Dendritic cell treated with granulocyte-macrophage colony-stimulating factor and Interleukin-4, amounts not matched to agents 40 ng/mL and 50 ng/mL, for 4 days (primary cell): ENCODE results near the gene INPP4A.
"Not testable (repeated sequence)": the region's sequence is repeated elsewhere in the genome, so short reads cannot be mapped to it uniquely, and the experiment has no call there.

Experiments used
- H3K27ac Mint-ChIP-seq: one replicate; pipeline ENCODE4 v1.8.0; 2022; ENCODE audit warnings: mild to moderate bottlenecking, mixed read lengths
- H3K27me3 Mint-ChIP-seq: one replicate; pipeline ENCODE4 v1.8.0; 2022; ENCODE audit warnings: mild to moderate bottlenecking, mixed read lengths
- H3K36me3 Mint-ChIP-seq: one replicate; pipeline ENCODE4 v1.8.0; 2022; ENCODE audit warnings: low read depth, mixed read lengths
- H3K4me1 Mint-ChIP-seq: one replicate; pipeline ENCODE4 v1.8.0; 2022; ENCODE audit warnings: low read depth, mixed read lengths
- H3K4me3 Mint-ChIP-seq: one replicate; pipeline ENCODE4 v1.8.0; 2022; ENCODE audit warnings: mild to moderate bottlenecking, moderate library complexity, mixed read lengths
- H3K9me3 Mint-ChIP-seq: one replicate; pipeline ENCODE4 v1.8.0; 2022; ENCODE audit warnings: mixed read lengths
- intact Hi-C: fragments of 100-400 bp; cut with micrococcal nuclease; formaldehyde crosslinking; loops from one replicate; pipeline ENCODE4 v1.15.0; 2022

INPP4A gene

DNA sequence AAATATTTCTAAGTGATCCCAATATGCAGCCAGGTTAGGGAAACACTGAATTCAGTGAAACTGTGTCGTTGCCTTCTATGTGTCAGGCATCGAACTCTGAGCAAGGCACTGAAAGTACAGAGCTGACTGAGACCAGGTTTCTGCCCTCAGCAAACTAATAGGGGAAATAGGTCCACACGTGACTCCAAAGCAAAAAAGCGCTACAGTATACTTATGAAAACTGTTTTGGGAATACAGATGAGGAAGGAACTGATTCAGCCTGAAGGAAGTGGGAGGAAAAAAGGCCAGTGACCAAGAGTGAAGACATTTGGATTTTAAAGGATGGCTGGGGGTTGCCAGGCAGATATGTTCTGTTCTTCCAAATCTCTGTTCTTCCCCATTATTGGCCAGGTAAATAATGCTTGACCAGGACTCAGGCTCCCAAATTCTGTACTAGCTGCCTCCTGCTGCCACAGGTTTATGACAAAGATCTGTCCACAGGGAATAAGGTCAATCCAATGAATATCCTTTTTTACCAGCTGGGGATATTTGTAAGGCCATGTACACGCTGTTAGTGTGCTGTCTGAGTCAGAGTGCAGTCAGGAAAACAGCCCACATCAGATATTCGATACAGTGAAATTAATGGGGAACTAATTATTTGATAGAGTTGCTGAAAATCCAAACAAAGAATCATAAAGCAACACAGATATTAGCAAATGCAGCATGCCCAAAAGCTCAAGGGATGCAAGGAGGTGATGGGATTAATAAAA is 24.5 kb upstream of the INPP4A start:
- Mint-ChIP-seq H3K4me3 (no peak overlapping the region), H3K9me3 (peaks cover 20% of the 10 kb centered on the region)
- intact Hi-C loops: loop anchor here (5.0 to 10.0 kb wide), 3 partner anchors 37 to 645 kb away; no protein-coding TSS in a partner anchor

DNA sequence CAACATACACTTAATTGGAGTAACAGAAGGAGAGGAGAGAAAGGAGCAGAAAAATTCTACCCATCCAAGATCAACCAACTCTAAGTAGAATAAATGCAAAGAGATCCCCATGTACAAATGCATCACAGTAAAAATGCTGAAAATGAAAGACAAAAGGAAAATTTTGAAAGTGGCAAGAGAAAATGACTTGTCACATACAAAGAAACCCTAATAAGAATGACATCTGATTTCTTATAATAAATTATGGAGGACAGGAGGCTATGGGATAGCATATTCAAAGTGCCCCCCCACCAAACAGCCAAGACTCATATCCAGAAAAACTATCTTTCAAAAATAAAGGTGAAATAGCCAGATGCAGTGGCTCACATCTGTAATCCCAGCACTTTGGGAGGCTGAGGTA is 22.2 kb upstream of the INPP4A start:
- Mint-ChIP-seq H3K27ac (no peak overlapping the region), H3K4me1 (peaks cover 16% of the 10 kb centered on the region)

More for the DNA sequence above, 24.5 kb upstream of the INPP4A start:
- Mint-ChIP-seq H3K36me3 (peaks cover 10% of the 10 kb centered on the region), H3K27ac (peak overlapping the region; percentile 21), H3K4me1 (peaks cover 16% of the 10 kb centered on the region), H3K27me3 (no peaks in the 10 kb centered on the region)

DNA sequence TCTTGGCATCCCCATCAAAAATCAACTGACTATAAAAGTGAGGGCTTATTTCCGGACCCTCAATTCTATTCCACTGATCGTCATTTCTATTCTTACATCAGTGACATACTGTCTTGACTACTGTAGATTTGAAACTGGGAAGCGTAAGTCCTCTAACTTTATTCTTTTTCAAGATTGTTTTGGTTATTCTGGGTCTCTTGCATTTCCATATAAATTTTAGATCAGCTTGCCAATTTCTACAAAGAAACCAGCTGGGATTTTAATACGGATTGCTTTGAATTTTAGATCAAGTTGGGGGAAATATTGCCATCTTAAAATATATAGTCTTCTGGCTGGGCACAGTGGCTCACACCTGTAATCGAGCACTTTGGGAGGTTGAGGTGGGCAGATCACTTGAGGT is 17.9 kb upstream of the INPP4A start:
- Mint-ChIP-seq H3K4me3 (no peak overlapping the region), H3K27me3 (peaks cover 4% of the 10 kb centered on the region), H3K4me1 (no peaks in the 10 kb centered on the region), H3K27ac (no peak overlapping the region), H3K9me3 (peaks cover 9% of the 10 kb centered on the region), H3K36me3 (peaks cover 7% of the 10 kb centered on the region)
- intact Hi-C loops: no loop called here

More for the DNA sequence above, 22.2 kb upstream of the INPP4A start:
- H3K9me3 Mint-ChIP-seq: peaks cover 20% of the 10 kb centered on the region
- H3K36me3 Mint-ChIP-seq: peaks cover 10% of the 10 kb centered on the region
- H3K4me3 Mint-ChIP-seq: no peak overlapping the region
- intact Hi-C loops: no loop called here
- no peaks in the 10 kb centered on the region for H3K27me3 Mint-ChIP-seq

DNA sequence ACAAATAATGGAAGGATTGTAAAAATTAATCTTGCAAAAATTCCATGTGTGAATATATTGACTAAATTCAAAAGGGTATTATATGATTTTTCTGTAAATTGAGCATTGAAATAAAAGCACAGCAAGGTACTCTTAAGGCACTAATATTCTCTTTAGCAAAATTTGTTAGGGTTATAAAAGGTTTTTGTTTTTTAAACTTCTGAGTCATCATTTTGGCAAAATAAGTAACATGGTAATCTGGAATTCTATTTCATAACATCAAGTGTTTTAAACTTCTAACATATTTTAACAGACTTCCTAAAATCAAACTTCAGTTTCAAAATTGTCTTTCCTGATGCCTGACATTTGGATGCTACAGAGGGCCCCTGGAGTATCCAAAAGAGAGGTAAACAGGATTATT is 12.5 kb upstream of the INPP4A start:
- Mint-ChIP-seq H3K27ac (no peak overlapping the region), H3K27me3 (peaks cover 4% of the 10 kb centered on the region), H3K36me3 (no peaks in the 10 kb centered on the region), H3K9me3 (peaks cover 15% of the 10 kb centered on the region), H3K4me3 (no peak overlapping the region), H3K4me1 (peaks cover 5% of the 10 kb centered on the region)
- intact Hi-C loops: no loop called here

DNA sequence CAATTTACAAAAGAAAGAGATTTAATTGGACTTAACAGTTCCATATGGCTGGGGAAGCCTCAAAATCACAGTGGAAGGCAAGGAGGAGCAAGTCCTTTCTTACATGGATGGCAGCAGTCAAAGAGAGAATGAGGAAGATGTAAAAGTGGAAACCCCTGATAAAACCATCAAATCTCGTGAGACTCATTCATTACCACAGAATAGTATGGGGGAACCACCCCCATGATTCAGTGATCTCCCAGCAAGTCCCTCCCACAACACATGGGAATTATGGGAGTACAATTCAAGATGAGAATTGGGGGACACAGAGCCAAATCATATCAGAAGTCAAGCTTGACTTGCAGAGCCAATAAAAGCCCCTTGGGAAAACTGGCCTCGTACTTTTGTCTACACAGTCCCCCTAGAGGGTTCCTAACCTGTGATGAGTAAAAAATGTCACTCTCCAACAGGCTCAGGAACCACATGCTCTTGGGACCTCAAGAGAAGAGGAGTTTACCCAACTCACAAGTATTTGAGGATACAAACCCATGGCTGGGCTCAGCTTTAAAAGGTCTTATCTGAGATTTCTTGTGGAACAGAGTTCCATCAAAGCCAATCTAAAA is 11.2 kb upstream of the INPP4A start:
- intact Hi-C loops: no loop called here
- no peak overlapping the region for H3K27ac Mint-ChIP-seq

DNA sequence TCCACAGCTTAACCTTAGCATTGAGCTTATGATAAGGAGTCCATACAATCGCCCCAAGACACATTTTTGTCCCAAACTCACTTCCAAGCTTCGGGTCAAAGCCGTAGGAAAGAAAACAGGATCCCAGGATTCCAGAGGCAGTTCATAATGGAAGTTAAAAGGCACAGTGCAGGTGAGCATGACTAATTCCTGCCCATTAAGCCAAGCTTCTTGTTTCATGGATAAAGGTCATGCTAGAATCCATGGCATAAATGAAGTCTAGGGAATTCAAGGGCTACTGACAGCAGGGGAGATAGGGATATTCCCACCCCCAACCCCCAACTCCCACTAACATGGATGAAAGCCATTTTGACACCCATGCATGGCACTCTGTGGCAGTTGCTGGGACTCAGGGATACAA is 10.2 kb upstream of the INPP4A start:
- Mint-ChIP-seq H3K9me3 (peaks cover 29% of the 10 kb centered on the region), H3K27ac (no peak overlapping the region), H3K4me3 (no peak overlapping the region), H3K4me1 (peaks cover 12% of the 10 kb centered on the region), H3K36me3 (peaks cover 5% of the 10 kb centered on the region), H3K27me3 (no peaks in the 10 kb centered on the region)
- intact Hi-C loops: no loop called here

More for the DNA sequence above, 11.2 kb upstream of the INPP4A start:
- H3K4me1 Mint-ChIP-seq: peaks cover 7% of the 10 kb centered on the region
- peaks cover 19% of the 10 kb centered on the region for H3K9me3 Mint-ChIP-seq
- no peak overlapping the region for H3K4me3 Mint-ChIP-seq
- H3K27me3 Mint-ChIP-seq: peaks cover 4% of the 10 kb centered on the region
- H3K36me3 Mint-ChIP-seq: no peaks in the 10 kb centered on the region

DNA sequence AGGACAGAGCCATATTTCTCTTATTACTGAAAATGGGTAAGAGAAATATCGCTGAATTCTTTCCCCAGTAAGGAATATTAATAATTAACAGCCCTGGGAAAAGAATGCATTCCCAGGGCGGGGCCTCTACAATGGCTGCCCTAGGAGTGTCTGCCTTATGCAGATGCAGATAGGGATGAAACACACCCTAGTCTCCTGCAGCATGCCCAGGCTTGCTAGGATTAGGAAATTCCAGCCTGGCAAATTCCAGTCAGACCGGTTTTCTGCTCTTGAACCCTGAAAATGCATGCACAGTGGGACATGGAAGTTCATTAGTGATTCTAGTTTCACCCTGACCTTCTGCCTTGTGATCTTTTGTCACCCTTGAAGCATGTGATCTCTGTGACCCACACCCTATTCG is 9.0 kb upstream of the INPP4A start:
- H3K27me3 Mint-ChIP-seq, H3K4me3 Mint-ChIP-seq, H3K27ac Mint-ChIP-seq, H3K36me3 Mint-ChIP-seq, intact Hi-C loops: not testable (repeated sequence)
- Mint-ChIP-seq H3K4me1 (peaks cover 12% of the 10 kb centered on the region), H3K9me3 (peaks cover 36% of the 10 kb centered on the region)

DNA sequence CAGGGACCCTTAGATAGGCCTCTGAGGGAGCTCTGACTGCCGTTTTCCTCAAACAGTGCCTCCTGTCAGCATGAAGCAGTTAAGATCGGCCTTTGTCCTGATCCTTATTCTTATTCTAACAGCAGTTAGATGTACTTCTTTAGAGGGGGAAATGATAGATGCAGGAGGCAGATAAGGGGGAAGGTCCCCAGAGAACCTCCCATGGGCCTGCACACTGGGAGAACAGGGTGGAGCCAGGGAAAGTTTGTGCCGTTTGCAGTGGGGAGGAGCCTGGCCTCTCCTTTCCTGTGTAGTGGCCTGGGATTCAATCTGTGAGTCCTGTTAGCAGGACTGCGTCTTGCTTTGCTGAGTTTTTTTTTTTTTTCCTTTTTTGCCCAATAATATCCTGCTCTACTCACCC is 7.9 kb upstream of the INPP4A start:
- intact Hi-C loops: no loop called here
- H3K36me3 Mint-ChIP-seq: peaks cover 6% of the 10 kb centered on the region

DNA sequence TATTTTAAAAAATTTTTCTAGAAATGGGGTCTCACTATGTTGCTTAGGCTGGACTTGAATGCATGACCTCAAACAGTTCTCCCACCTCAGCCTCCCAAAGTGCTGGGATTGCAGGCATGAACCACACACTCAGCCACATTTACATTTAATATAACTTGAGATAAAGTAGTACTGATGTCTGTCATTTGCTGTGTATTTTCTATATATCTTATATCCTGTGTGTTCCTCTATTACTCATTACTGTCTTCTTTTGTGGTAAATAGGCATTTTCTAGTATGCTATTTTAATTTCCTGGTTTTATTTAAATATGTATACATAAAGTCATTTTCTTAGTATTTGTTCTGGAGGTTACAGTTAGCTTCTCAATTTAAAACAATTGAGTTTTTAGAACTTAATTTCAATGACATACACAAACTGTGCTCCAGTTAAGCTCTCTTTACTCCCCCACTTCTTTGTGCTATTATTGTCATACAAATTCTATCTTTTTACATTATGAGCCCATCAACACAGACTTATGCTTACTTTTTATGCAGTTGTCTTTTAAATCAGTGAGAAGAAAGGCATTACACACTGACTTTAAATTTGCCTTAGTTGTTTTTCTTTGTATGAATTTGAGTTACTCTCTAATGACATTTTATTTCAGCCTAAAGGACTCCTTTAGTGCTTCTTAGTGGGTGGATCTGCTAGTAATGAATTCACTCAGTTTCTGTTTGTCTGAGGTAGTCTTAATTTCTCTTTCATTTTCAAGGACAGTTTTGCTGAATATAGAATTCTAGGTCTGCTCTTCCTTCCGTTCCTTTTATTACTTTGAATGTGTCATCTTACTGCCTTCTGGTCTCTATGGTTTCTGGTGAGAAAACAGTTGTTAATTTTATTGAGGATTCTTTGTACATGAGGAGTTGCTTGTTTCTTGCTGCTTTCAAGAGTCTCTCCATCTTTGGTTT is 6.2 kb upstream of the INPP4A start:
- peak overlapping the region; percentile 46 for H3K27ac Mint-ChIP-seq

More for the DNA sequence above, 7.9 kb upstream of the INPP4A start:
- Mint-ChIP-seq H3K9me3 (peaks cover 36% of the 10 kb centered on the region), H3K27ac (no peak overlapping the region), H3K27me3 (no peaks in the 10 kb centered on the region), H3K4me3 (no peak overlapping the region), H3K4me1 (peaks cover 17% of the 10 kb centered on the region)

DNA sequence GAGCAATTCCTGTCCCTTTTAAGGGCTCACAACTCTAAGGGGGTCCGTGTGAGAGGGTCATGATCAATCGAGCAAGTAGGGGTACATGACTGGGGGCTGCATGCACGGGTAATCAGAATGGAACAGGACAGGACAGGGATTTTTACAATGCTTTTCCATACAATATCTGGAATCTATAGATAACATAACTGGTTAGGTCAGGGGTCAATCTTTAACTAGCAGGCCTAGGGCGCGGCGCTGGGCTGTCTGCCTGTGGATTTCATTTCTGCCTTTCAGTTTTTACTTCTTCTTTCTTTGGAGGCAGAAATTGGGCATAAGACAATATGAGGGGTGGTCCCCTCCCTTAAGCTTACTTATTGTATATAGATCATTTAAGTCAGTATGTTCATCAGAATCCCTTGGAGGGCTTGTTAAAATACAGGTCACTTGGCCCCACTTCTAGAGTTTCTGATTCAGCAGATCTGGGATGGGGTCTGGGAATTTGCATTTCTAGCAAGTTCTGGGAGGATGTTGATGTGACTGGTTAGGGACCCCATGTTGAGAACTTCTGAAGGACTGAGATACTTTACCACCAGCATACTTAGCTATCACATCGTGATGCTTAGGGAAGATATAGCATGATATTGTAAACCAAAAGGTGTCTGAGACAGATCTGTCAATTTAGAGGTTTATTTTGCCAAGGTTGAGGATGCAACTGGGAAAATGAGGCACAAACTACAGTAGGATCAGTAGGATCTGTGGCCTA is 2.8 kb upstream of the INPP4A start:
- Mint-ChIP-seq H3K27ac (peak overlapping the region; percentile 60), H3K4me3 (no peak overlapping the region), H3K4me1 (peaks cover 43% of the 10 kb centered on the region), H3K27me3 (no peaks in the 10 kb centered on the region), H3K36me3 (peaks cover 12% of the 10 kb centered on the region), H3K9me3 (peaks cover 21% of the 10 kb centered on the region)
- intact Hi-C loops: no loop called here

More for the DNA sequence above, 6.2 kb upstream of the INPP4A start:
- H3K36me3 Mint-ChIP-seq: peaks cover 6% of the 10 kb centered on the region
- H3K27me3 Mint-ChIP-seq: no peaks in the 10 kb centered on the region
- H3K9me3 Mint-ChIP-seq: peaks cover 36% of the 10 kb centered on the region
- no peak overlapping the region for H3K4me3 Mint-ChIP-seq
- peaks cover 27% of the 10 kb centered on the region for H3K4me1 Mint-ChIP-seq
- intact Hi-C loops: no loop called here

DNA sequence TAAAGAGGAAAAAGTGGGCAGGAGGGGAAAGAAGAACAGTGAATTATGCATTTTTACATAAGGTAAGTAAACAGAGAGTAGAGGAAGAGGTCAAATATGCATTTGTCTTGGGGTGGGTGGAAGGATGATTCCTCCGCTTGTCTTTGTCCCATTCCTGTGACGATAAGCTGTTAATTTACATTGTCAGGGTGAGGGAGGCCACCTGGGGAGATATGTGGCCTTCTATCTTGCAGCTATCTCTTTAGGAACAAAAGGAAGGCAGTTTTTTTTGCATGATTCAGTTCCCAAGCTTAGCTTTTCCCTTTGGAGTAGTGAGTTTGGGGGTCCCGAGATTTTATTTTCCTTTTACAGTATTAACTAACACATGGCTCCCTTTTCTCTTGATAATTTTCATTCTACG is 2.2 kb upstream of the INPP4A start:
- Mint-ChIP-seq H3K4me3 (no peak overlapping the region), H3K9me3 (peaks cover 21% of the 10 kb centered on the region), H3K27me3 (no peaks in the 10 kb centered on the region), H3K4me1 (peaks cover 44% of the 10 kb centered on the region), H3K36me3 (peaks cover 12% of the 10 kb centered on the region), H3K27ac (peak overlapping the region; percentile 6)
- intact Hi-C loops: no loop called here

DNA sequence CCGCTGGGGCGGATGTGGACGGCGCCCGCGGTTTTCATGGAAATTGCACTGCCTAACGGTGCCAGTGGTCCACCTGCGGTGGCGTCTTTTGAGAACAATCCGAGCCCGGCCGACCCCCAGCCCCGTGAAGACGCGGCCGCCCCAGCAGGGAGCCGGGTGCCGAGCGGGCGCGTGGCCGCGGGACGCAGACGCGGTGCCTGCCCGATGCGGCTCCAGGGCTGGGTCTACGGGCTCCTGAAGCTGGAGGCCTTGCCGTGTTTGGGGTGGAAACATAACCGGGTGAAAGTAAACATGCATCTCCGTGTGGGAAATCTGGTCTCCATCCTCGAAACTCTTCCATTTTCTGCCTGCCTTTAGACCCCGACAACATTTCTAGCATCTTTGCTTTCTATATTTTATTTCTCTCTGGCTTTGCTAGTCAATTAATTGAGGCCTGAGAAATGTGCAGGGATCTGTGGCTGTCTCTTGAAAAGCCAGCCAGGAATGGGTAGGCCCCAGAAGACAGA is 572 bp downstream of the INPP4A start:
- peak overlapping the region; percentile 84 for H3K27ac Mint-ChIP-seq
- H3K4me1 Mint-ChIP-seq: peaks cover 38% of the 10 kb centered on the region
- peak overlapping the region; percentile 86 for H3K4me3 Mint-ChIP-seq
- H3K36me3 Mint-ChIP-seq: peaks cover 5% of the 10 kb centered on the region
- no peaks in the 10 kb centered on the region for H3K9me3 Mint-ChIP-seq
- H3K27me3 Mint-ChIP-seq: no peaks in the 10 kb centered on the region
- intact Hi-C loops: loop anchor here (5.0 kb wide), 1 partner anchor 42 kb away; no protein-coding TSS in a partner anchor
